B cell (primary cell): ENCODE measurements around the gene ARAP1. TPM values are rescaled to one million over a fixed set of nuclear protein-coding genes. Genes with fewer than 3 reads are reported as not detected.

ENCODE experiments used
- ATAC-seq: fragments of 200-7000 bp; cut with Tn5 transposase; one replicate; pipeline ENCODE4 v1.10.0; 2021; ENCODE audit warnings: low read depth, mild to moderate bottlenecking, moderate number of reproducible peaks, moderate library complexity
- CTCF ChIA-PET: fragments of 350-600 bp; sonication (Branson Sonifier 250); formaldehyde crosslinking; loops from one replicate; lab custom pipeline; 2021; ENCODE audit warnings: antibody characterized with exemption, inconsistent platforms; lab: Charles Lee
- POLR2A ChIA-PET: fragments of 350-600 bp; sonication (Branson Sonifier 250); formaldehyde crosslinking; loops from one replicate; lab custom pipeline; 2021; ENCODE audit warnings: antibody characterized with exemption; lab: Charles Lee
- DNase-seq: peaks from one replicate; pipeline ENCODE4 v3.0.0; 2013
- H2AFZ ChIP-seq: 2 replicates; pipeline ENCODE4 v1.6.1; 2012; ENCODE audit warnings: mild to moderate bottlenecking, low read depth, low read length; ENCODE audit not compliant: insufficient read depth, poor library complexity, severe bottlenecking
- H3K27ac ChIP-seq, 2 donors: 1 replicate in 1 of 2; 2 replicates in 1 of 2; pipeline ENCODE4 v1.5.1; 2012 to 2013; ENCODE audit warnings: low read length in 2 of 2, mild to moderate bottlenecking in 2 of 2, moderate library complexity in 1 of 2
- H3K27me3 ChIP-seq, 4 experiments: fragments of 200-600 bp in 1 of 4; sonication (generic) in 1 of 4; replicated peaks in 1 of 4; 1 replicate in 2 of 4; 2 replicates in 2 of 4; pipeline versions ENCODE4 v1.6.1 to v1.7.0; 2013 to 2016; ENCODE audit warnings: low read length in 3 of 4, mild to moderate bottlenecking in 2 of 4, mixed read lengths in 1 of 4, moderate library complexity in 1 of 4; ENCODE audit not compliant: insufficient read depth in 4 of 4, control insufficient read depth in 3 of 4; ENCODE audit errors: control extremely low read depth in 1 of 4
- H3K36me3 ChIP-seq, 2 experiments: replicated peaks in 1 of 2; 1 replicate in 1 of 2; 2 replicates in 1 of 2; pipeline versions ENCODE4 v1.6.1 to v1.7.1; 2013; ENCODE audit warnings: low read length in 1 of 2; ENCODE audit not compliant: insufficient read depth in 2 of 2, control insufficient read depth in 1 of 2; ENCODE audit errors: control extremely low read depth in 1 of 2, extremely low read depth in 1 of 2
- H3K4me1 ChIP-seq, 2 donors: fragments of 200-600 bp in 1 of 2; sonication (generic) in 1 of 2; 1 replicate in 1 of 2; 2 replicates in 1 of 2; pipeline versions ENCODE4 v1.5.1 to v1.6.1; 2013 to 2017; ENCODE audit warnings: low read length in 2 of 2; ENCODE audit not compliant: control insufficient read depth in 2 of 2, insufficient read depth in 2 of 2
- H3K4me2 ChIP-seq: replicated peaks from 2 replicates; pipeline ENCODE3; 2012; ENCODE audit warnings: mild to moderate bottlenecking, low read depth, low read length; ENCODE audit not compliant: poor library complexity, severe bottlenecking
- H3K4me3 ChIP-seq, 5 experiments: fragments of 200-600 bp in 1 of 5; sonication (generic) in 1 of 5; 1 replicate in 3 of 5; 2 replicates in 2 of 5; pipeline versions ENCODE4 v1.5.1 to v1.7.0; 2011 to 2016; ENCODE audit warnings: low read length in 4 of 5, mild to moderate bottlenecking in 4 of 5, low read depth in 2 of 5, control low read depth in 1 of 5, moderate library complexity in 1 of 5; ENCODE audit not compliant: insufficient read depth in 1 of 5; ENCODE audit errors: control extremely low read depth in 1 of 5, extremely low read depth in 1 of 5
- H3K79me2 ChIP-seq: fragments of 200-600 bp; sonication (generic); one replicate; pipeline ENCODE4 v1.6.0; 2016; ENCODE audit warnings: low read length; ENCODE audit not compliant: control insufficient read depth, insufficient read depth
- H3K9ac ChIP-seq: fragments of 200-600 bp; sonication (generic); 2 replicates; pipeline ENCODE4 v1.6.1; 2017; ENCODE audit warnings: mild to moderate bottlenecking, low read length, moderate library complexity
- H3K9me3 ChIP-seq, 3 donors: one replicate each; pipeline versions ENCODE4 v1.6.1 to v1.7.1; 2013; ENCODE audit warnings: low read length in 2 of 3; ENCODE audit not compliant: control insufficient read depth in 2 of 3, insufficient read depth in 1 of 3; ENCODE audit errors: control extremely low read depth in 1 of 3
- H4K20me1 ChIP-seq: 2 replicates; pipeline ENCODE4 v1.6.0; 2012; ENCODE audit warnings: mild to moderate bottlenecking, low read length; ENCODE audit not compliant: insufficient read depth, control insufficient read depth, poor library complexity, severe bottlenecking
- H3K27ac Mint-ChIP-seq: one replicate; pipeline ENCODE4 v1.8.0; 2021; ENCODE audit warnings: mixed read lengths
- H3K27me3 Mint-ChIP-seq: one replicate; pipeline ENCODE4 v1.8.0; 2021; ENCODE audit warnings: mixed read lengths
- H3K4me1 Mint-ChIP-seq: one replicate; pipeline ENCODE4 v1.8.0; 2021; ENCODE audit warnings: mixed read lengths
- H3K4me3 Mint-ChIP-seq: one replicate; pipeline ENCODE4 v1.8.0; 2021; ENCODE audit warnings: mixed read lengths
- H3K9me3 Mint-ChIP-seq: one replicate; pipeline ENCODE4 v1.8.0; 2022; ENCODE audit warnings: mixed read lengths; ENCODE audit not compliant: insufficient read depth
- EZH2 ChIP-seq: IDR thresholded peaks from 2 replicates; pipeline ENCODE4 v1.6.1; 2012; ENCODE audit warnings: borderline replicate concordance, low read depth, mild to moderate bottlenecking, moderate library complexity, low read length; ENCODE audit not compliant: insufficient read depth, poor library complexity, severe bottlenecking
- WGBS: methylation state at CpG from one replicate; pipeline ENCODE4 v1.1.5; 2013; ENCODE audit warnings: missing lambda C conversion rate; ENCODE audit not compliant: insufficient coverage; 5-methylcytosine and 5-hydroxymethylcytosine counted together
- intact Hi-C: fragments of 100-400 bp; cut with micrococcal nuclease; formaldehyde crosslinking; loops from one replicate; pipeline ENCODE4 v1.10.0; 2022
- polyA plus RNA-seq: library from polyadenylated mRNA; depleted of rRNA; stranded (reverse); fragments of >200 nt; gene quantifications from 2 replicates; pipeline ENCODE4 v1.2.3, GENCODE V29; 2012
- total RNA-seq, 2 donors: library from RNA; stranded (reverse); fragments of 120-200 nt in 1 of 2; gene quantifications; 1 replicate in 1 of 2; 2 replicates in 1 of 2; pipeline versions ENCODE4 v1.2.3 to v1.2.4, GENCODE V29; 2013 to 2022
- TF ChIP-seq, protein P1 (sequence below): fragments of 200-600 bp; IDR thresholded peaks from one replicate; pipeline ENCODE4 v1.8.0; 2022; ENCODE audit warnings: antibody characterized with exemption, mild to moderate bottlenecking

The ARAP1 gene
- total and polyA plus RNA-seq, 2 donors (not counting 1 experiment from before 2014, with no cell fraction given): 143 to 242 TPM

DNA sequence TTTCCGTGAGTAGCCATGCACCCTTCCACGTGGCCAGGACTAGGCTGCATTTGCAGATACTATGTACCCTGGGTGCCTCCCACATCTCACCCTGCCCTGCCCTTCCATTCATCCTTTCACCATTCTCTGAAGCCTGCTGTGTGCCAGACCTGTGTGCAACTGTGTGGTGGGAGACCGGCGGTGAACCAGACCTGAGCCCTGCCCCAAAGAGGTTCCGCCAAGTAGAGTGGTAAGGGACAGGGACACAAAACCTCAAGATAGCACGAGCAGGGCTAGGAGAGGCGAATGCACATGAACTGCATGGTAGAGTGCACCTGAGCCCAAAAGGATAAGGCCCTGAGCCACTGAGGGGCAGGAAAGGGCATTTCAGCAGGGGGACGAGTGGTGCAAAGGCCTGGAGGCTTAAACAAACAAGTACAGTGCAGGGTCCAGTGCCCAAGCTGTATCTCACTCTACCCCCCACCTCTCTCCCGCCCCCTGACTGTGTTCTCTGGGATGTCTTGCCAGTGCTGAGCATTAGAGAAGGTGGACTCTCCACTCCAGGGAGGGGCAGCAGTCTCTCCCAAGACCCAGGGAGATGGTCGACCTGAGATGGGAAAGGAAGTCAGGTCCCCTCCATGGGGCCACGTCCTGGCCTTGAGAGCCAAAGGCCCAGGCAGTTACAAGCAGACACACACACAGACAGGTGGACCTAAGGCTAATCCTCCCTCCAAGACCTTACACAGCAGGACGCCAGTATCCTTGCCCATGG lies 14.1 kb upstream of the ARAP1 start:
- no peak for TF ChIP-seq EZH2
- TF ChIP-seq, protein P1, sequence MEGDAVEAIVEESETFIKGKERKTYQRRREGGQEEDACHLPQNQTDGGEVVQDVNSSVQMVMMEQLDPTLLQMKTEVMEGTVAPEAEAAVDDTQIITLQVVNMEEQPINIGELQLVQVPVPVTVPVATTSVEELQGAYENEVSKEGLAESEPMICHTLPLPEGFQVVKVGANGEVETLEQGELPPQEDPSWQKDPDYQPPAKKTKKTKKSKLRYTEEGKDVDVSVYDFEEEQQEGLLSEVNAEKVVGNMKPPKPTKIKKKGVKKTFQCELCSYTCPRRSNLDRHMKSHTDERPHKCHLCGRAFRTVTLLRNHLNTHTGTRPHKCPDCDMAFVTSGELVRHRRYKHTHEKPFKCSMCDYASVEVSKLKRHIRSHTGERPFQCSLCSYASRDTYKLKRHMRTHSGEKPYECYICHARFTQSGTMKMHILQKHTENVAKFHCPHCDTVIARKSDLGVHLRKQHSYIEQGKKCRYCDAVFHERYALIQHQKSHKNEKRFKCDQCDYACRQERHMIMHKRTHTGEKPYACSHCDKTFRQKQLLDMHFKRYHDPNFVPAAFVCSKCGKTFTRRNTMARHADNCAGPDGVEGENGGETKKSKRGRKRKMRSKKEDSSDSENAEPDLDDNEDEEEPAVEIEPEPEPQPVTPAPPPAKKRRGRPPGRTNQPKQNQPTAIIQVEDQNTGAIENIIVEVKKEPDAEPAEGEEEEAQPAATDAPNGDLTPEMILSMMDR: no peak
- peaks cover 24% of the 10 kb centered on the region for H3K4me1 Mint-ChIP-seq
- no peak for DNase-seq
- no peak overlapping the region for H3K4me3 Mint-ChIP-seq
- Histone ChIP-seq H3K9me3 (no peaks in the 10 kb centered on the region), H3K27me3 (no peaks in the 10 kb centered on the region), H3K4me2 (no peak overlapping the region), H3K79me2 (no peaks in the 10 kb centered on the region), H3K36me3 (no peaks in the 10 kb centered on the region), H3K9ac (no peak overlapping the region), H4K20me1 (no peaks in the 10 kb centered on the region), H3K27ac (no peak overlapping the region), H2AFZ (no peak overlapping the region), H3K4me1 (peaks cover 19 to 20% of the 10 kb centered on the region in 2 donors), H3K4me3 (no peak overlapping the region)
- no peak for ATAC-seq
- H3K9me3 Mint-ChIP-seq: no peaks in the 10 kb centered on the region
- POLR2A ChIA-PET: interaction anchor here (0.7 kb wide), 2 partner anchors 15 to 409 kb away, joined by 4 read pairs; no protein-coding TSS in a partner anchor
- WGBS: 92% methylated on average over 9 of the region's 12 CpGs
- H3K27ac Mint-ChIP-seq: no peak overlapping the region
- intact Hi-C loops: no loop called here
- no peaks in the 10 kb centered on the region for H3K27me3 Mint-ChIP-seq
- CTCF ChIA-PET: interaction anchor here (0.6 to 1.5 kb wide), 3 partner anchors 21 to 41 kb away, joined by 3 to 7 read pairs (median 4); no protein-coding TSS in a partner anchor

DNA sequence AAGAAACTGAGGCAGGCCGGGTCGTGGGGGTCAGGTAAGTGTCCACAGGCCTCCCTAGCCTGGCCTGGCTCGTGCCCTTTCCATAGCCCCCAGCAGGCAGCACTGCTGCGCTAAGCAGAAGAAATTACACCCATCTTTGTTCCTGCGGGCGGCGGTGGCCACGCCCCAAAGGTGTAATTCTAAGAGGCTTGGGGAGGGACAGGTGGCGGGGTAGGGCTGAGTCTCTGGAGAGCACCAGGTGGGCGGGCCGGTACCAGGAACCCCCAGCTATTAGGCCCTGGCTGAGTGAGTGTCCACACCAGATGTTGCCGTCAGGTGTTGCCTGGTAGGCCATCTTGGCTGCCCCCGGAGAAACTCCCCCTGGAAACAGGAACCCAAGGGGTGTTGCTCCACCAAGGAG lies 12.3 kb upstream of the ARAP1 start:
- 93% methylated on average over 11 of the region's 13 CpGs for WGBS
- intact Hi-C loops: no loop called here
- H3K4me2 ChIP-seq: no peak overlapping the region
- no peaks in the 10 kb centered on the region for H3K36me3 ChIP-seq
- H3K9me3 ChIP-seq: no peaks in the 10 kb centered on the region
- Mint-ChIP-seq H3K4me1 (peaks cover 24% of the 10 kb centered on the region), H3K27ac (no peak overlapping the region), H3K4me3 (no peak overlapping the region), H3K9me3 (no peaks in the 10 kb centered on the region), H3K27me3 (no peaks in the 10 kb centered on the region)
- DNase-seq (no peak), ATAC-seq (no peak)
- CTCF ChIA-PET: interaction anchor here (0.6 kb wide), 1 partner anchor 34 kb away, joined by 3 read pairs; no protein-coding TSS in a partner anchor
- no peaks in the 10 kb centered on the region for H3K79me2 ChIP-seq
- TF ChIP-seq, protein P1: no peak
- no peak for TF ChIP-seq EZH2
- no peaks in the 10 kb centered on the region for H3K27me3 ChIP-seq
- no peak overlapping the region for H3K27ac ChIP-seq
- POLR2A ChIA-PET: no interaction called here
- no peak overlapping the region for H3K9ac ChIP-seq
- H2AFZ ChIP-seq: no peak overlapping the region
- peaks cover 19 to 20% of the 10 kb centered on the region in 2 donors for H3K4me1 ChIP-seq
- H4K20me1 ChIP-seq: no peaks in the 10 kb centered on the region
- no peak overlapping the region for H3K4me3 ChIP-seq
